Frontal cortex (tissue), 4 donors: ENCODE results near the gene AQP12B. TPM values are rescaled to one million over a fixed set of nuclear protein-coding genes. Genes with fewer than 3 reads are reported as not detected.
"Not testable (repeated sequence)": the region's sequence is repeated elsewhere in the genome, so short reads cannot be mapped to it uniquely, and the experiment has no call there.

Source experiments
- DNase-seq, 2 donors: peaks; one replicate each; pipeline ENCODE4 v3.0.0; 2012; ENCODE audit warnings: low spot score in 2 of 2
- FAIRE-seq: peaks from 2 replicates; lab custom pipeline; 2012; peaks lifted over from hg19 to GRCh38; lab: Jason Lieb, UNC
- total RNA-seq: library from RNA; depleted of rRNA; stranded (reverse); fragments of >200 nt; gene quantifications from one replicate; pipeline ENCODE4 v1.2.3, GENCODE V29; 2014
- donor health status: control.
- donor health status: control.
- donor health status: control.

Gene AQP12B, protein sequence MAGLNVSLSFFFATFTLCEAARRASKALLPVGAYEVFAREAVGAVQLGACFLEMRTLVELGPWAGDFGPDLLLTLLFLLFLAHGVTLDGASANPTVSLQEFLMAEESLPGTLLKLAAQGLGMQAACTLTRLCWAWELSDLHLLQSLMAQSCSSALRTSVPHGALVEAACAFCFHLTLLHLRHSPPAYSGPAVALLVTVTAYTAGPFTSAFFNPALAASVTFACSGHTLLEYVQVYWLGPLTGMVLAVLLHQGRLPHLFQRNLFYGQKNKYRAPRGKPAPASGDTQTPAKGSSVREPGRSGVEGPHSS
- total RNA-seq: not detected

DNA sequence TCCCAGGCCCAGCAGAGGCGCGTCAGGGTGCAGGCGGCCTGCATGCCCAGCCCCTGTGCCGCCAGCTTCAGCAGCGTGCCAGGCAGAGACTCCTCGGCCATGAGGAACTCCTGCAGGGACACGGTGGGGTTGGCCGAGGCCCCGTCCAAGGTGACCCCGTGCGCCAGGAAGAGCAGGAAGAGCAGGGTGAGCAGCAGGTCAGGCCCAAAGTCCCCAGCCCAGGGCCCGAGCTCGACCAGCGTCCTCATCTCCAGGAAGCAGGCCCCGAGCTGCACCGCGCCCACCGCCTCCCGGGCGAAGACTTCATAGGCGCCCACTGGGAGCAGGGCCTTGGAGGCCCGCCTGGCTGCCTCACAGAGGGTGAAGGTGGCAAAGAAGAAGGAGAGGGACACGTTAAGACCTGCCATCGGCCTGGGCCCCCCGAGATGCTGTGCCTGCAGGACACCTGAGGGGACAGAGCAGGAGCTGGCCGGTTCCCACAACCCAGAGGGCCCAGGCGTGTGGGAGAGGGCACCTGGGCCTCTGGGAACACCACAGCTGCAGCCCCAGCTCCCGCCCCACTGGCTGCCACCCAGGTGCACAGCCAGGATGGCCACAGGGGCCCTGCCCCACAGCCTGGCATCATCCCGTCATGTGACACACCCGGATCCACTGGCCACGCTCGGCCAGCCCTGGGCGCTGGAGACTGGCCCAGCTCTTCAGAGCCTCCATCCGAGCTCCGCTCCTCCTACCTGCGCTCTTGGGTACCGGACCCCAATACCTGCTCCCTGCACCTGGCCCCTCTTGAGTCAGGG, at the start of gene AQP12B:
AQP12B (minus strand) TSS at position 455 of the 794 bp plus-strand sequence; CDS start at position 407, 48 bp downstream.
- not testable (repeated sequence) for DNase-seq, FAIRE-seq

DNA sequence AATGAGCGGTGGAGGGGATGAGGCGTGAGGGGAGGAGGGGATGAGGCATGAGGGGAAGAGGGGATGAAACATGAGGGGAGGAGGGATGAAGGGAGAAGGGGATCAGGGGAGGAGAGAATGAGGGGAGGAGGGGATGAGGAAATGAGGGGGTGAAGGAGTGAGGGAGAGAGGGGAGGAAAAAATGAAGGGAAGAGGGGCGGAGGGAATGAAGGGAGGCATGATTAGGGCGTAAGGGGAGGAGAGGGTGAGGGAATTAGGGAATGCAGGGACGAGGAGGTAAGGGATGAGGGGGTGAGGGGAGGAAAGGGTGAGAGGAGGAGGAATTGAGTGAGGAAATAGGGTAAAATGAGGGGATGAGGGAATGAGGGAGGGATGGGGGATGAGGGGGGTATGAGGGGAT, 49.5 kb upstream of the AQP12B start:
- no peak for DNase-seq
- FAIRE-seq: no peak

DNA sequence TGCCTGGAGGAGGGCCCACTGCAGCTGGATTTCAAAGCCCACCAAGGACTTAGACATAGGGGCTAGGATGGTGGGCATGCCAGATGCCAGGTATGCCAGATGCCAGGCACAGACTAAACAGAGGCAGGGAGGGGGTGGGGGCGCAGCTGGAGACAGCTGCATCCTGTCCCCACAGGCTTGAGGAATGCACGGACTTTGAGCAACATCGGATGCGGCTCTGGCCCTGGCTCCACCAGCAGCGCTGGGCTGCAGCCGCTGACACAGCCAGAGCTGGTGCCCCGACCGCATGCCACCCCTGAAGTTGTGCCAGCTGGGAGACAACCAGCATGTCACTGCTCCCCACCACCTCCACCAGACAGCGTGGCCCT, 48.5 kb upstream of the AQP12B start:
- FAIRE-seq (no peak), DNase-seq (no peak)

DNA sequence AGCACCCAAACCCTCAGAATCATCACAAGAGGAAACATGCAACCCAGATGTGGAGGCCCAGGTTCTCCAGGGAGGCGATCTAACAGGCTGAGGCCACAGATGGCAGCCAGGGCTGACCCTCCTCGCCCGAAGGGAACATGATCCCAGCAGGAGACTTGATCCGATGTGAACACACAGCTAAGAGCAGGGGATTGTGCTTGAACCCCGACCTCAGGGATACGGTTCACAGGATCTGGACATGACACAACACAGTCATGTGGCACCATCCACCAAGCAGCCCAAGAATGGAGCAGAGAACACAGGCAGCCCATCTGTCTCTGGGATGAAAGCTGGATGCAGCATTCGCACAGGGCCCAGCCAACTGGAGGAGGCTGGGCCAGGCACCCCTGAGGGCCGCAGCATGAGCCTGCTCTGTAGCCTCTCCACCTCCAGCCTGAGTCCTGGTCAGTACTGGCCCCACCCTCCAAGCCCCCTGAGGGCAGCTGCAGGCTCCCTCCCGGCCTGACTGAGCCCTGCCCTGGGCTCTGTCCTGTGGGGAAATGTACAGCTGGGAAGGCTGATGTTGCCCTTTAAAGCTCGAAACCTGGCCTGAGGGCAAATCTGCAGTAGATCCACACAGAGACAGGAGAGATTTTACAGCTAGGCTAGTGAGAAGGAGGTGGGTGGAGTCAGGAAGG, 48.0 kb upstream of the AQP12B start:
- FAIRE-seq: no peak

DNA sequence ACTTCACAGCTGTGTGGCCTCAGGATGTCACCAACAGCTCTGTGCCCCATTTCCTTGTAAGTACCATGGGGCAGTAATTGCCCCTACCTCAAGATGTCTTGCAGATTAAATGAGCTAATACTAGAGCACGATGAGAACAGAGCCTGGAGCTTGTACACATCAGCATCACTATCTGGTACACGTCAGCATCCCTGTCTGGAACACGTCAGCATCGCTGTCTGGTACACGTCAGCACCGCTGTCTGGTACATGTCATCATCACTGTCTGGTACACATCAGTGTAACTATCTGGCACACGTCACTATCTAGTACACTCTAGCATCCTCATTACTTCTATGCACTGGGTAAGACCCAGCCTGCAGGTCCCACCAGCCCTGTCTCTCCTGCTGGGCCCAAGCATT, 46.1 kb upstream of the AQP12B start:
- DNase-seq (no peak), FAIRE-seq (no peak)

More for the DNA sequence above, 48.0 kb upstream of the AQP12B start:
- DNase-seq: no peak

DNA sequence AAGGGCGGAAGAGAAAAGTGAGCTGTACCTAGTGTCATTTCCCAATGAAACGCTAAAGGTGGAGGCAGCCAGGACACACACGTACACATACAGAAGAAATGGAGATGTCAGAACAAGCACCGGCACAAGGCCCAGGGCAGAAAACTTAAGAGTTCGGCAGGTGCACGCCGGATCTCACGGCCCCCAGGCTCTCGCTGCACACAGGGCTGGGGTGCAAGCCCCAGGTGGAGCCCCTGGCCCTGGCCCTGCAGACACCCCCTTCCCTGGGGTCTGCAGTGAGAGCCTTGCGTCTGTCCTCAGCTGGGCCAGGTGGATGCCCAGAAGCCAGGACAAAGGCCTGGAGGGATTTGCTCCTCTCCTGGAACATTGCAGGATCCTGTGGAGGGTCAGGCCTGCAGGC, 45.7 kb upstream of the AQP12B start:
- no peak for DNase-seq
- no peak for FAIRE-seq

DNA sequence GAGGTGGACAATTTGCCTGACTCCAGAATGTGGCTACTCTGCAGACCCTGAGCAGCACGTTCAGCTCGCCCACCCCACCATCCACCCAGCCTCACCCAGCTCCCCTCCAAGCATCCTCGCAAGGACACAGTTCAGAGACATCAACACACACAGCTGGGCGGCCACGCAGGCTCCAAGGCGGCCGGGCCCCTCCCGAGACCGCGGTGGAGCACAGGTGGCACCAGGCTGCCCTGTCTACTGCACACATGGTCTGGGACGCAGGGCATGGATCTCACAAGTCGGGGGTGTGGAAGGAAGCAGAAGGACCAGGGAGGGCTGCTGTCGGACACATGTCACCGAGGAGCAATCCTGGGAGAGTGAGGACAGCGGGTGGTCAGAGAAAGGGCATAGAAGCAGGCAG, 45.2 kb upstream of the AQP12B start:
- no peak for FAIRE-seq
- DNase-seq: no peak

DNA sequence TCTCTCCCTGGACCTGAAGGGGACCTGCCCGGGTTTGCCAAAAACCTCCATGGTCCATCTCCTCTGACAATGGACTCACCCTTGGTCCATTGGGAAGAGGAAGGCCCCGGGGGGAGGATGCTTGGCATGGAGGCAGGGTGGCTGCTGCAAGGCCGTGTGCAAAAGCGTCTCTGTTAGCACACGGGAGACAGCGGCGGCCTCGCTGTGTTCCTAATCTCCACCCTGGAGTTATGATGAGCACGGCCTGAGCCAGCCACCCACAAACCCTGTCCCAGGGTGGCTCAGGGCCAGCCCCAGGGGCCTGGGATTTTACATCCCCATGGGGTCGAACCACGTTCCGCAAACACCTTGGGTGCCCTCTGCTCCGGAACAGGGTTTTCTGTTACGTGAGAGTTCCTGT, 44.8 kb upstream of the AQP12B start:
- FAIRE-seq: no peak
- no peak for DNase-seq

DNA sequence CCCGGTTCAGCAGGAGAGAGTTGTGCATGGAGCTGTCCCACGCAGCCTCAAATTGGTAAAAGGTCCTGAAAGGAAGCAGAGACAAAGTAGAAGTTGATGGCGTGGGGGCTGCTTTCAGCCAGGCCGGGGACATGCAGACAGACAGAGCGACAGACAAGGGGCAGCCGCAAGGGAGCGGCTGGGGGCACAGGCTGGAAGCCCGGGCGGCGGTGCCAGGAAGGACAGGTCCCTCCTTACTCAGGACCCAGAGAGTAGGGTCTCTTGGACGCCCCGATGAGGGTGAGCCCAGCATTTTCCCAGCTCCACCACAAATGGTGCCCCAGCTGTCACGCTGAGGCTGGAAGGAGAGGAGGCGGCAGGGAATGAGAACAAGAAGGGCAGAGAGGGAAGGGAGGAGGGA, 44.2 kb upstream of the AQP12B start:
- no peak for FAIRE-seq
- no peak for DNase-seq

DNA sequence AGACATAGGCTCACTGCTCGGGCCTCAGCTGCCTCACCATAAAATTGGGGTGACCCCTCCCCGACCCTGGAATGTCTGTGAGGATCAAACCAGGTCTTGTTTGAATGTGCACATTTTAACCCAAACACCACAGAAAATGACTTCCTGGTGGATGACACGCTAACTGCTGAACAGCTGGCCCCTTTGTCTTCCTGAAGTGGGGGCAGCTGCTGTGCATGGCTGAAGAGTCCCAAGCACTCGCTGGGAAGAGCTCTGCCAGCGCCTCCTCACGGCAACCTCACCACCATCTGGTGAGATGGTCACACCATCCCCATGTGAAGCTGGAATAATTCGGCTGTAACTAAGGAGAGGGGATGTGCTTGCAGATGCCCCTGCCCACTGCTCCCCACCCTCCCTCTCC, 43.0 kb upstream of the AQP12B start:
- FAIRE-seq (no peak), DNase-seq (no peak)

DNA sequence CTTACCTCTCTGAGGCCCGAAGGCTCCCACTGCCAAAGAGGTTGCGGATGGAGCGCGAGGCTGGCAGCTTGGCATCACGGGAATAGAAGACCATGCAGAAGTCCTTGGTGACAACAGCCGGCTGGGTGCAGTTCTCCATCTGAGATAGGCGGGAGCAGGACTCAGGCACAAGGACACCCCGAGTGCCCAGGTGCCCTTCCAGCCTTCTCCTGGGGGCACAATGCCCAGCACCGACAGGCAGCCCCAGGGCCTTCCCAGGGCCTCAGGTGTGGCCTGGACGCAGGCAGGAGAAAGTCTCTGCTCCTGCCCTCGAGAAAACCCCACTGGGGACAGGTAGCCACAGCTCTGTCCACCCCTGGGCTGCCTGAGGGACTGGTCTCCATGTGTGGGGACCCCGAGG, 42.6 kb upstream of the AQP12B start:
- DNase-seq (no peak), FAIRE-seq (no peak)

DNA sequence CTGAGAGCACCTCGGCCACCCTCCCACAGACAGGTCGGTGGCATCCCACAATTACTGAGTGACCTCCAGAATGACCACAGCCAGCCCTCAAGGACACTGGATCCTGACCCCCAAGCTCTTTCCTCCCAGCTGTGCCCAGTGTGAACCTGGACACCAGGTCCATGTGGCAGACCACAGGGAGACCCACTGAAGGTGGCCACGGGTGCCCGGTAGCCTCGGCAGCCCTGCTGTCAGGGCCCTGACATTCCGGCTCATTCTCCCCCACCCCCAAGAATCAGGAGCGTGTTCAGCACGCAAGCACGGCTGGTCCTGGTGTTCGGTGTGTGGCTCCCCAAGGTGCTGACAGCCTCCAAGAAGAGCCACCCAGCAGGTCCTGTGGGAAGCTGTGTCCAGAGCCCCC, 41.7 kb upstream of the AQP12B start:
- FAIRE-seq (no peak), DNase-seq (no peak)

DNA sequence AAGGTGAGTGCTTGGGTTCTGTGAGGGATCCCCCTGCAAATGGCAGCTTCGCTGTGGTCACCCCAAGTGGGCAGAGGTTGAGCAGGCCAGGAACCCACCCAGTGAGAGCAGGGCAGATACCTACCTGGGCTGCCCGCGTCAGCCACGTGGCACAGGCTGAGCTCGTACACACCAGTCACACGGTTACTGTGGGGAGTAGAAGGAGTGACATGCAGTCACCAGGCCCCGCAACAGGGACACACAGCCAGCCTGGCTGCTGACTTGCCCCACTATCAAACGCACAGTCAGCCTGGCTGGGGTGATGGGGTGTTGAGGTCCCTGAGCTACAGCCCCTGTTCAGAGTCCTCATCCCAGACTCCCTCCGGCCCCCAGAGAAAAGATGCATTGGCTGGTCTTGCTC, 41.2 kb upstream of the AQP12B start:
- DNase-seq: no peak
- no peak for FAIRE-seq

DNA sequence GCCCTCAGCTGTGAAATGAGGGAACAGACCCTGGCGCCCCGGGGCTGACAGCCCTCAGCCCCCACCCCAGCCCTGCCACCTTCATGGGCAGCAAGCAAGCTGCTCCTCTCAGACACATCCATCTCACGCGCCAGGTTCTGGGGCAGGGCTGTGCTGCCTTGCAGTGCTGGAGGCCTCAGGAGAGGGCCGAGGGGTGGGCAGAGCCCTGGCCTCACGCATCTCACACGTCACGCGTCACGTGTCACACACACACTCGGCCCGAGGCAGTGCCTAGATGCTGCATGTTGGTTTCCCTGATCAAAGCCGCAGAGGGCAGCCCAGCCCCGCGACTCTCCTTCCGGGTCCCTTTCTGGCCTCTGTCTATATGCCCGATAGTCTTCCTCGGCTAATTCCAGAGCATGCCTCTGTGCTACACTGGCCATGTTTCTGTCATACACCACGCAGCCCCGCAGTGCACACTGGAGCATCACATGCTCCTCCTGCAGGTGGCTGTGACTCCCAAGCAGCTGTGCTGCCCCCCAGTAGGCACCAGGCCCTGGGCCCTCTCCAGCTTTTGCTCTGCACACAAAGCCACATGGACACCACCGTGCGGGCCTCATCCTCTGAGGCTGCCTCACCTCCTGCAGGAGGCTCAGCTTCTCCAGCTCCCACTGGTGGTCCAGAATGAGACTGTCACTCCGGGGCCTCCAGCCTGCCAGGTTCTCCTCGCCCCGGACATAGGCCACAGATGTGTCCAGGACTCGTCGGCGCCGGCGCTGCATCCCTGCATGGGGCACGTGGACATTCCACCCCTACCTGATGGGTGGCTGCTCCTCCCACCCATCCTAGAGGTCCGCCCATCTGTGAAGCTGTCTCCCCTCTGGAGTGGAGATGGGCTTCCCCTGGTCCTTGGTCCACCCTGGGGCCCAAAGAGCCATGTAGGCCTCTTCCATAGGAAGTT, 40.4 kb upstream of the AQP12B start:
- DNase-seq: no peak
- no peak for FAIRE-seq

DNA sequence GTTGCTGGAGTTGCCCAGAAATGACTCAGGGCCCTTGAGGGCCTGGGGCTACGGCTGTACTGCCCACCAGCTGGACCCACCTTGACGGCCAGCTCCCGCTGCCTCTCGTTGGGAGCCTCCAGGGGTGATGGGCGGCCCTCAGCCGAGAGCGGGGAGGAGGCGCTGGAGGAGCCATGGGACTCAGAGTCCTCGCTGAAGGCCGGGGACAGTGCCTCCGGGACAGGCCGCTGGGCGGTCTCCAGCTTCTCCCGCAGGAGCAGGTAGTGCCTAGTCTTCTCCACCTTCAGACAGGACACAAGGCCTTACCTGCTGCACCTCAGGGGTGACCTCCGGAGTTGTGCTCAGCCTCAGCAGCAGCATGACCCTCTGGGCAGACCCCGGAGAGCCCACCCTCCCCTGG, 39.7 kb upstream of the AQP12B start:
- FAIRE-seq (no peak), DNase-seq (no peak)

DNA sequence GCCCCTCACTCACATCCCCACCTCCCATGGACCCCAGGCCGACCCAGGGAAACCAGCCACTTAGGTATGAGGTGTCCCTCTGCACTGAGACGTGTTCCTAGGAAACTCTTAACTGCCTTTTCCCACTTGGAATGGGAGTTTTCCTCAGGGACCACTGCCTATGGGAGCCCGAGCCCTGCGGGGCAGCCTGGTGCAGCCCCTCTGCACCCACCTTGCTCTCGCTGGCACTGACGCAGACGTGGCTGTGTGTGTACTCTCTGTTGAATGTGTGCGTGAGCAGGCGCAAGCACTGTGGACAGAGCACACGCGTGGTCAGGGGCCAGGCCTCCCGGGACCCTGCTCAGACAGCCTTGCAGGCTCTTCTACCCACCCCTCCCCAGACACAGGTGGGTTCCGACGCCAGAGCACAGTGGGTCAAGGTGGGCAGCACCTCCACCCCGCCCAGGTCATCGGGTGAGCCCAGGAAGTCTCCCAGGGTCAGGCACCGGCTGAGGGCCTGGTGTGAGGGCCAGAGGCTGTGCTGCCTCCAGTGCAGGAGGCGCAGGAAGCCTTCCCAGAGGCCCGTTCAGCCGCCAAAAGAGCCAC, 39.0 kb upstream of the AQP12B start:
- FAIRE-seq: no peak

DNA sequence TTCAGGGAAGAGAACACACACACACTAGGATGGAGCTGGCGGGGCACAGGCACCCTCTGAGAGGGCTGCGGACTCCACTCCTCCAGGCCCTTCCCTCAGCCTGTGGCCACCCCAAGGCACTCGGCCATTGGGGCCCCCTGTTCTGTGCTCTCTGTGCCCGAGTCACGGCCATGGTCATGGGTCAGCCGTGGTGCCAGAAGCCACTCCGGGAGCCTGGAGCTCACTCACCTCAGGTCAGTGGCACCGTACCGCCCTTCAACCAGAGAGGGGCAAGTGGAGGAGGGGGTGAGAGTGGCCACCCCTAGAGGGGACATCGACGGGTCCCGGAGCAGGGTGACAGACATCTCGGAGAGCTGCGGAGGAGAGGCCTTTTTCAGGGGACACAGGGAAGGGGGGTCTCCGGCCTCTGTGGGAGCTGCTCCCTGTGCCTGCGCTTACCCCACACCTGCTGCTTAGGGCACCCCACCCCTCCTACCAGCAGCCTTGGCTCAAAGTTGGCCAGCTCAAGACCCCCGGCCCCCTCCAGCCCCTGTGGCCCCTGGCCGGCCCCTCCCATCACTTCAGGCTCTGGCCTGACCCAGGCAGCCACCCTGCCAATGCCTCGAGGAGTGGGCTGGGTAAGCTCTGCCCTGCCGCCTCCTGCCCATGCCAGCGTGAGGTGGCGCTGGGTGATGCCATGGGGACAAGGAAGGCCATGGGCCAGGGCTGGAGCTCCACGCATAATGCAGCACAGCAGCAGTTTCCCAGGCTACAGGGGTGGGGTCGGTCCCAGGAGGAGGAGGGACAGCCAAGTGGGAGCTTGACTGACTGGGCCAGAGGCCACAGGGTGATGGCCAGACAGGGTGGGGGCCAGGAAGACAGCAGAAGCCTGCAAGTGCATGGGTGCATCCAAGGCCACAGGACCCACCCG, 38.3 kb upstream of the AQP12B start:
- DNase-seq (no peak), FAIRE-seq (no peak)

More for the DNA sequence above, 39.0 kb upstream of the AQP12B start:
- DNase-seq: no peak
